PC-3 (cell line): ENCODE results near the gene RSPRY1. TPM values are rescaled to one million over a fixed set of nuclear protein-coding genes. Genes with fewer than 3 reads are reported as not detected.

Source experiments
- ATAC-seq: fragments of 200-7000 bp; cut with Tn5 transposase; 2 replicates; pipeline ENCODE4 v1.9.1; 2020; ENCODE audit warnings: mild to moderate bottlenecking, moderate library complexity
- BruUV-seq: library from RNA; stranded (reverse); fragments of 400-500 nt; replicated peaks from 2 replicates; lab custom pipeline; 2021; lab: Mats Ljungman, UMichigan
- CTCF ChIA-PET: fragments of 300-600 bp; sonication (Branson Sonifier 250); formaldehyde crosslinking; loops from one replicate; lab custom pipeline; 2022; ENCODE audit warnings: antibody characterized with exemption; lab: Charles Lee
- POLR2A ChIA-PET: fragments of 300-600 bp; sonication (Branson Sonifier 250); formaldehyde crosslinking; loops from one replicate; lab custom pipeline; 2022; ENCODE audit warnings: antibody characterized with exemption; ENCODE audit not compliant: unreplicated experiment; lab: Charles Lee
- DNase-seq: peaks from one replicate; pipeline ENCODE4 v3.0.0-alpha.2; 2015
- H2AFZ ChIP-seq: fragments of 300-600 bp; sonication (generic); 2 replicates; pipeline ENCODE4 v1.6.0; 2016; ENCODE audit warnings: antibody characterized with exemption, low read length
- H3F3A ChIP-seq: fragments of 300-600 bp; sonication (generic); one replicate; pipeline ENCODE4 v1.6.0; 2017; ENCODE audit warnings: antibody characterized with exemption, low read length, control low read depth, mild to moderate bottlenecking; ENCODE audit not compliant: unreplicated experiment
- H3K27ac ChIP-seq: fragments of 300-600 bp; sonication (generic); 2 replicates; pipeline ENCODE4 v1.5.1; 2016; ENCODE audit warnings: mild to moderate bottlenecking, low read length
- H3K27me3 ChIP-seq: fragments of 300-600 bp; sonication (generic); 2 replicates; pipeline ENCODE4 v1.6.1; 2016; ENCODE audit warnings: low read length, mixed read lengths
- H3K36me3 ChIP-seq: fragments of 300-600 bp; sonication (generic); 2 replicates; pipeline ENCODE4 v1.6.1; 2016; ENCODE audit warnings: low read depth, mixed run types, low read length, mixed read lengths
- H3K4me1 ChIP-seq: fragments of 300-600 bp; sonication (generic); 2 replicates; pipeline ENCODE4 v1.5.1; 2016; ENCODE audit warnings: low read length; ENCODE audit not compliant: insufficient read depth
- H3K4me2 ChIP-seq: fragments of 300-600 bp; sonication (generic); 2 replicates; pipeline ENCODE4 v1.6.0; 2016; ENCODE audit warnings: low read length
- H3K4me3 ChIP-seq: fragments of 300-600 bp; sonication (generic); 2 replicates; pipeline ENCODE4 v1.5.1; 2016; ENCODE audit warnings: mild to moderate bottlenecking, low read length, mixed read lengths
- H3K79me2 ChIP-seq: fragments of 300-600 bp; sonication (generic); 2 replicates; pipeline ENCODE4 v1.6.1; 2017; ENCODE audit warnings: low read length, mixed read lengths
- H3K9ac ChIP-seq: fragments of 300-600 bp; sonication (generic); 2 replicates; pipeline ENCODE4 v1.6.0; 2016; ENCODE audit warnings: mild to moderate bottlenecking, low read length
- H3K9me2 ChIP-seq: fragments of 300-600 bp; sonication (generic); replicated peaks from 2 replicates; pipeline ENCODE4 v1.6.1; 2016; ENCODE audit warnings: mixed run types, low read length, mixed read lengths
- H3K9me3 ChIP-seq: fragments of 300-600 bp; sonication (generic); 2 replicates; pipeline ENCODE4 v1.6.1; 2016; ENCODE audit warnings: low read length, mixed read lengths
- H4K20me1 ChIP-seq: fragments of 300-600 bp; sonication (generic); 2 replicates; pipeline ENCODE4 v1.6.1; 2016; ENCODE audit warnings: low read length, mixed read lengths
- CTCF ChIP-seq: fragments of 300-600 bp; sonication (generic); conservative IDR thresholded peaks from 2 replicates; pipeline ENCODE4 v1.5.1; 2017; ENCODE audit warnings: antibody characterized with exemption, low read depth, mild to moderate bottlenecking, low read length
- EZH2 ChIP-seq: fragments of 300-600 bp; sonication (generic); IDR thresholded peaks from one replicate; pipeline ENCODE4 v1.6.1; 2017; ENCODE audit warnings: antibody characterized with exemption, mild to moderate bottlenecking, low read length; ENCODE audit not compliant: unreplicated experiment
- EZH2phosphoT487 ChIP-seq: fragments of 300-600 bp; sonication (generic); IDR thresholded peaks from 2 replicates; pipeline ENCODE4 v1.6.1; 2018; ENCODE audit warnings: mild to moderate bottlenecking, antibody characterized with exemption, low read length, borderline replicate concordance
- intact Hi-C: fragments of 100-400 bp; cut with micrococcal nuclease; formaldehyde crosslinking; loops from 2 replicates; pipeline ENCODE4 v1.9.0; 2023
- total RNA-seq: library from RNA; depleted of rRNA; stranded (reverse); fragments of >200 nt; gene quantifications from 2 replicates; pipeline ENCODE4 v1.2.3, GENCODE V29; 2014

The RSPRY1 gene
- total RNA-seq, 1 experiment from 2014 or later: 17.5 TPM

DNA sequence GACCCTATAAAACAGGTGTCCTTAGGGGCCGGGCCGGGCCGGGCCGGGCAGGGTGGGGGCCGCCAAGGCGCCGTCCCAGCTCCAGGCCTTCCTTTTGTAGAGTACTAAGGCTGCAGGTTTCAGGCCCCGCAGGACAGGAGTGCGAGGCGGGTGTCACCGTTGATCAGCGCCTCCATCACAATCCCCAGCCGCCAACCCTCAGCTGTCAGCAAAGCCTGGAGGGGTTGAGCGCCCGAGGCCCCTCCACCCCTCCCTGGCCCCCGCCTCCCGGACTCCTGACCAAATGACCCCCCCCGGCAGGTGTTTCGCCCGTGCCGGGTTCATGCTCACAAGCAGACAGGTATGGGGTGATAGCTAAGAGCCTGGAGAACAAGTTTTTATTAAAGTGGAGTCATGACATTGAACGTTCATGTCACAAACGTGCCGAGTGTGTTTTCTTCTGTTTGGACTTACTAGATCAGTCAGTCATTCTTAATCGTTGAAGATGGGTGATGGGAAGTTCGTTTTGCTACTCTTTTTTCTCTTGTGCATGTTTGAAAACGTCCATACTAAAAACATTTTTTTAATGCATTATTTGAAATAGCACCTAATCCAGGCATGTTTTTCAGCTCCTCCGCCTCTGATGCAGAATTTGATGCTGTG lies 59.5 kb downstream of the RSPRY1 start:
- Histone ChIP-seq H3K79me2 (peaks cover 16% of the 10 kb centered on the region), H4K20me1 (no peaks in the 10 kb centered on the region), H3K27ac (peak overlapping the region; percentile 37; the same call in 1 of the 2 replicates), H3K36me3 (peaks cover 5% of the 10 kb centered on the region), H3K4me2 (peak overlapping the region; percentile 96), H3K9me3 (no peaks in the 10 kb centered on the region), H3K9me2 (no peaks in the 10 kb centered on the region), H3K9ac (peak overlapping the region; percentile 87), H3K4me3 (peak overlapping the region; percentile 79), H2AFZ (peak overlapping the region; percentile 73), H3K4me1 (peaks cover 12% of the 10 kb centered on the region; the same call in 1 of the 2 replicates), H3K27me3 (no peaks in the 10 kb centered on the region), H3F3A (no peaks in the 10 kb centered on the region)
- POLR2A ChIA-PET: interaction anchor here (0.6 kb wide), 2 partner anchors 10 to 47 kb away, joined by 3 read pairs; no protein-coding TSS in a partner anchor
- BruUV-seq: no TSS peak
- CTCF ChIA-PET: interaction anchor here (0.6 to 1.3 kb wide), 2 partner anchors 51 to 54 kb away, joined by 3 to 13 read pairs; no protein-coding TSS in a partner anchor
- TF ChIP-seq EZH2phosphoT487 (no peak), EZH2 (no peak), CTCF (no peak)
- ATAC-seq (no peak; the same call in 1 of the 2 replicates), DNase-seq (peak; percentile 12)
- intact Hi-C loops: loop anchor here (1.0 to 5.0 kb wide), 5 partner anchors 31 to 172 kb away; no protein-coding TSS in a partner anchor

GRCh38 chr16:57251352-57251751 lies 65.2 kb downstream of the RSPRY1 start:
- peaks cover 5% of the 10 kb centered on the region for H3K79me2 ChIP-seq
- ChIA-PET CTCF (no interaction called here), POLR2A (no interaction called here)
- no peak overlapping the region for H3K4me2 ChIP-seq
- intact Hi-C loops: no loop called here
- peaks cover 13% of the 10 kb centered on the region for H3K36me3 ChIP-seq
- no peaks in the 10 kb centered on the region for H3K9me3 ChIP-seq
- DNase-seq: no peak
- H3K9me2 ChIP-seq: no peaks in the 10 kb centered on the region
- ATAC-seq: no peak
- H3F3A ChIP-seq: no peaks in the 10 kb centered on the region
- no peak overlapping the region for H2AFZ ChIP-seq
- no peak for TF ChIP-seq EZH2
- no peak for TF ChIP-seq CTCF
- TF ChIP-seq EZH2phosphoT487: no peak
- no peak overlapping the region for H3K9ac ChIP-seq
- no peak overlapping the region for H3K27ac ChIP-seq
- H3K4me3 ChIP-seq: no peak overlapping the region
- peaks cover 13% of the 10 kb centered on the region for H3K4me1 ChIP-seq
- no TSS peak for BruUV-seq
- H3K27me3 ChIP-seq: no peaks in the 10 kb centered on the region
- H4K20me1 ChIP-seq: no peaks in the 10 kb centered on the region

DNA sequence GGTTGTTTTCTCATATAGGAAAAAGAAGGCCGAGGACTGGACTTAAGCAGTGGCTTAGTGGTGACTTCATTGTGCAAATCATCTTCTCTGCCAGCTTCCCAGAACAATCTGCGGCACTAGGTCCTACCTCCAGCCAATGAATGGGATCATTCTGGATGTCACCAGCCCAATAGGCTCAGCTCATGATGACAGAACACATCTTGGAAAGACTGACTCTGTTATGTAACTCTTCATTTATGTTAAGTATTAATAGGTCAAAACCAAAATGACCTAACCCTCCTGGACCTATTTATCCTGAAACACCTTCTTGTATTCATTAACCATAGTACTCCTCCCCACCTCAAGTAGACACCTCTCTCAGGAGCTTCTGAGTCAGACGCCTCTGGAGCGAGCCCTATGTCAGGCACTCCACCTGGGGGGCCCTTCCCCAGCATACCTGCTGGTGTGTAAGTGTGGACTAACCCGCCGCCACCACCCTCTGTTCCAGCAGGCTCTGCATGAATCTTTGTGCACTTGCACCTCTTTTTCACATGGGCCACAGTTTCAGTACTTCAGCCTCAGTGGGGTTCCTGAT lies 66.1 kb downstream of the RSPRY1 start:
- no TSS peak for BruUV-seq
- Histone ChIP-seq H3K4me3 (no peak overlapping the region), H2AFZ (no peak overlapping the region), H3K9ac (no peak overlapping the region), H3K9me3 (no peaks in the 10 kb centered on the region), H3K27me3 (no peaks in the 10 kb centered on the region), H3K4me2 (no peak overlapping the region), H3K27ac (no peak overlapping the region), H3K36me3 (peaks cover 10% of the 10 kb centered on the region), H3K79me2 (no peaks in the 10 kb centered on the region), H3K9me2 (no peaks in the 10 kb centered on the region), H3K4me1 (peaks cover 16% of the 10 kb centered on the region), H3F3A (no peaks in the 10 kb centered on the region), H4K20me1 (no peaks in the 10 kb centered on the region)
- ATAC-seq (no peak), DNase-seq (no peak)
- no peak for TF ChIP-seq EZH2
- no peak for TF ChIP-seq CTCF
- no peak for TF ChIP-seq EZH2phosphoT487
- ChIA-PET CTCF (no interaction called here), POLR2A (no interaction called here)
- intact Hi-C loops: no loop called here
